Stimulated activated CD8-positive, alpha-beta memory T cell treated with anti-CD3 and anti-CD28 coated beads, Interleukin-12 subunit alpha, Interleukin-12 subunit beta, amount 100 ng/mL, for 24 hours (primary cell): ENCODE measurements around the gene FBXL19.

Experiments used
- DNase-seq: peaks from one replicate; pipeline ENCODE4 v3.0.0-alpha.2; 2020; ENCODE audit errors: extremely low read depth

FBXL19 gene

GRCh38 chr16:30947541-30947858, 24.1 kb downstream of the FBXL19 start:
- no peak for DNase-seq

GRCh38 chr16:30947859-30948666, 24.7 kb downstream of the FBXL19 start:
- no peak for DNase-seq

GRCh38 chr16:30948667-30949649, 25.6 kb downstream of the FBXL19 start, which contains the start of gene ORAI3:
Gene ORAI3, plus strand, starts transcription at chr16:30949068. Its CDS starts 222 bp downstream, at chr16:30949290.
- DNase-seq: no peak

GRCh38 chr16:30949650-30950515, 26.5 kb downstream of the FBXL19 start:
- no peak for DNase-seq

GRCh38 chr16:30950516-30951065, 27.2 kb downstream of the FBXL19 start:
- DNase-seq: no peak

- DNase-seq: no peak
Measured at GRCh38 chr16:30951193-30951592, 27.8 kb downstream of the FBXL19 start.

- DNase-seq: no peak
Measured at GRCh38 chr16:30951750-30952149, 28.4 kb downstream of the FBXL19 start.

GRCh38 chr16:30953111-30953510, 29.7 kb downstream of the FBXL19 start:
- DNase-seq: no peak

GRCh38 chr16:30953511-30954124, 30.2 kb downstream of the FBXL19 start:
- DNase-seq: no peak

- no peak for DNase-seq
Measured at GRCh38 chr16:30954993-30955392, 31.6 kb downstream of the FBXL19 start.

- DNase-seq: peak; percentile 82
Measured at GRCh38 chr16:30956601-30957455, 33.5 kb downstream of the FBXL19 start.

GRCh38 chr16:30957456-30958174, 34.2 kb downstream of the FBXL19 start, which contains the start of gene SETD1A:
Gene SETD1A, plus strand, starts transcription at chr16:30957754. Its CDS starts 978 bp downstream, at chr16:30958732.
- peak; percentile 98 for DNase-seq

- no peak for DNase-seq
Measured at GRCh38 chr16:30958175-30959079, 35.1 kb downstream of the FBXL19 start.

- DNase-seq: no peak
Measured at GRCh38 chr16:30961384-30961783, 38.0 kb downstream of the FBXL19 start.

- no peak for DNase-seq
Measured at GRCh38 chr16:30963925-30964511, 40.6 kb downstream of the FBXL19 start.

- DNase-seq: no peak
Measured at GRCh38 chr16:30964574-30965226, 41.3 kb downstream of the FBXL19 start.

GRCh38 chr16:30965436-30965835, 42.1 kb downstream of the FBXL19 start:
- no peak for DNase-seq
